HEK293T (cell line): ENCODE data around the gene RNU4-1.

Source experiments
- ARNT ChIP-seq: fragments of 450-650 bp; IDR thresholded peaks from 2 replicates; pipeline ENCODE4 v1.6.1; 2017; ENCODE audit warnings: mild to moderate bottlenecking
- FOXA1 ChIP-seq: fragments of 450-650 bp; IDR thresholded peaks from 2 replicates; pipeline ENCODE4 v1.6.1; 2016; ENCODE audit warnings: mild to moderate bottlenecking

GRCh38 chr12:120260607-120261006 is 32.4 kb downstream of the RNU4-1 start:
- no peak for TF ChIP-seq ARNT
- TF ChIP-seq FOXA1 = no peak
